Effector CD8-positive, alpha-beta T cell (primary cell): ENCODE measurements around the gene GPR161.
A peak's percentile ranks its signal among the peaks of the same experiment; 100 is the strongest.

Source experiments
- DNase-seq: peaks from one replicate; lab custom pipeline; 2025; lab: John Stamatoyannopoulos, UW

Gene GPR161

DNA sequence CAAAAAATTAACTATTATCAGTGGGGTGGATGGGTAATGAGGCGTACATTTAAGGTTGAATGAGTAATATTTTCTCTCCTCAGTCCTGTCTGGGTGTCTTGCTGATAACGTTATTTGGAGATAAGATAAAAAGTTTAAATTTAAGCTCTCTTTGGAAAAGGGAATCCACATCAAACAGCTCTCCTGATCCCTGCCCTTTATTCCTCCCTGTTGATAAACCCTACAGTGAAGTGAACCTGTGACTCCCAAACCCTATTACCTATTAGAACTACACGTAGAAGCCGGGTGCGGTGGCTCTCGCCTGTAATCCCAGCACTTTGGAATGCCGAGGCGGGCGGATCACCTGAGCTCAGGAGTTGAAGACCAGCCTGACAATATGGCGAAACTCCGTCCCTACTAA is 9.9 kb upstream of the GPR161 start:
- no peak for DNase-seq

GRCh38 chr1:168146160-168146539 is 9.4 kb upstream of the GPR161 start:
- DNase-seq = no peak

DNA sequence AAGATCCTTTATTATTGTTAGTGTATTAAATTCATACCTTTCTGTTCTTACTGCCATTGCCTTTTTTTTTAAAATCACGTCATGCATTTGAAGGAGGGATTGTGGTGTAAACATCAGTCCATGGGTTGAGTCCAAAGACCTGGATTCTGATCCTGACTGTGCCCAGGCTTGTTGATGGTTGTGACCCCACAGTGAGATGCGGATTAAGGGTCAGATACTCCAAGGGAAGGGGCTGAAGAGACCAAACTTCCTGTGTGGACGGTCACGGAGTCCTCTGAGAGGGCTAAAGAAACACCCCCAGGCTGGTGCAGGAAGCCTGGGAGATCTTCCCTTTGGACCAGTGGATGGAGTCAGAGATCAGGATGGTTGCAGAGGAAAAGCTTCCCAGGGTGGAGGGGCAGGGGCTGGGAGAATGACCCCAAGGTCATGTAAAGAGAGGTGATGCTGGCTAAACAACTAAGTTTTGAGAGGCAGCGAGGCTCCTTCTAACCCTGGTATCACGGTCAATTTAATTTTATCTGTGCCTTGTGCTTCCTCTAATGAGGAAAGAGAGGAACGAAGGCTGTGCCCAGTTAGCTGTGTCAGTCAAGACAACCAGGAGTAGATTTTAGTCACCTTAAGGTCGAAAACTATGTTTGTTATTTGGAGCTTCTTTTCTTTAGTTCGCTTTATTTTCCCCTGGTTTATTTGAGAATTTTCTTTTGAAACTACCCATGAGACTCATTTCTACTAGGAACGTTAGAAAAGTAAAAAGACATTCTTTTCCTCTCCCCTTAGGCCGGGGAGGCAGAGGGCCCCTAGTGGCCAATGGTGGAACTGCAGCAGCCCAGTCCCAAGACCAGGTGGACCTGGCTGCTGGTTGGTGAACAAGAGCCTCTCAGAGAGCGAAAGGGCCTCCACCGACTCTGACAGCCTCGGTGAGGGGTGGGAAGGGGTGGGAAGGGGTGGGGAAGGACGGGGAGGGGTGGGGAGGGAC is 8.7 kb upstream of the GPR161 start:
- peak; percentile 66 for DNase-seq

DNA sequence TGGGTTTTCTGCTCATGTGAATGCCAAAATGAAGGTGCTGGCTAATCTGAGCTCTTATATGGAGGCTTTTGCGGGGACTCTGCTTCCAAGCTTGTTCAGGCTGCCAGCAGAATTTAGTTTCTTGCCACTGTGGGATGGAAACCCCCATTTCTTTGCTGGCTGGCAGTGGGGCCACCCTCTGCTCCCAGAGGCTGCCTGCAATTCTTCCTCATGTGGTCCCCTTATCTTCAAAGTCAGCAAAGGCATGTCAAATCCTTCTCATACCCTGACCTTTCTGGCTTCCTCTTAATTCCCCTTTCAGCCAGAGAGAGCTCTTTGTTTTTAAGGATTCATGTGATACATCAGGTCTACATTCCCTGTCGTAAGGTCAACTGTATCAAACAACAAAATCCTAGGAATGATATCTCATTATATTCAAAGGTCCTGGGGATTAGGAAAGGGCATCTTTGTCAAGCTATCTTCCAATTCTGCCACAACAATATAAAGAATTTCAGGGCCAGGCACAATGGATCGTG is 5.2 kb upstream of the GPR161 start:
- DNase-seq = no peak

DNA sequence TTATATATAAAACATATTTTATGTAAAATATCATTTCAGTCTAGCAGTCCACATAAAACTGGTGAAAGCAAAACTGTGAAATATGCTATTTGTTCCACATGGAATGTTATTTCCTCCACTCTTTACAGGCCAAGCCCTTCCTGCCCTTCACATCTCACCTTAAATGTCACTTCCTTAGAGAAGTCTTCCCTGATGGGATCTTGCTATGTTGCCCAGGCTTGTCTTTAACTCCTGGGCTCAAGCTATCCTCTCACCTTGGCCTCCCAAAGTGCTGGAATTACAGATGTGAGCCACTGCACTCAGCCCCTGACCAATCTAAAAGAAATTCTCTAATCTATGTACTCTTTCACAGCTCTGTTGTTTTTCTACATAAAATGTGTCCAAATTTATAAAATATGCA is 2.3 kb upstream of the GPR161 start:
- no peak for DNase-seq

DNA sequence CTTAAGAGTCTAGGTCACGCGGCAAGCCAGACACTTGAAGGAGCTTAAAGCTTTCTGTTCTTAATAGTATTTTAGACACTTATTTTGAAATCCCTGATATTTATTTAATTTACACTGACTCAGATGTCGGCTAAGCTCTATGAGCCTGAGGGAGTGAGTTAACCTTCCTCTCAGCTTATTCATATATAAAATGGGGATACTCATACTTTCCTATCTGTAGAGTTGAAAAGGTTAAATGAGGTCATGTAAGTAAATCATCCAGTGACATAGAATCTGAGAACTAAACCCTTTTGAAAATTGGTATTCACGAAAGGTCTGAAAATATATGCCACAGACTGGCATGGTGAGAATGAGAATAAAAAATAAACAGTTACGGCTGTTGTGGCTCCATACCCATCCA is 1.4 kb upstream of the GPR161 start:
- no peak for DNase-seq

DNA sequence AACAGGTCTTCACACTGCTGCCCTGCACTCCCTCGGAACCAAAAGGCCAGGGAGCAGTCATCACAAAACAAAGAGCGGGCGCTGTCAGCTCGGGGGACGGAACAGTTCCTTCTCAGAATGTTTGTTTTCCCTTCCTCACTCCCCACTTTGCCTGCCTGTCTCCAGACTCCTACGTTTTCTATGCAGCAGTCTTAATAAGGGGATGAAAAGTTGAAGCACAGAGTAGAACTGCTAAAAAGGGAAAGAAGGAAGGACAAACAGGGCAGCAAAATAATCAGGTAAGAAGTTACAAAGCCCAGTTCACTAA is 738 bp upstream of the GPR161 start:
- DNase-seq = no peak

- DNase-seq = no peak
Measured at GRCh38 chr1:168135921-168136708, 615 bp downstream of the GPR161 start.

GRCh38 chr1:168135116-168135920 is 1.4 kb downstream of the GPR161 start:
- no peak for DNase-seq

DNA sequence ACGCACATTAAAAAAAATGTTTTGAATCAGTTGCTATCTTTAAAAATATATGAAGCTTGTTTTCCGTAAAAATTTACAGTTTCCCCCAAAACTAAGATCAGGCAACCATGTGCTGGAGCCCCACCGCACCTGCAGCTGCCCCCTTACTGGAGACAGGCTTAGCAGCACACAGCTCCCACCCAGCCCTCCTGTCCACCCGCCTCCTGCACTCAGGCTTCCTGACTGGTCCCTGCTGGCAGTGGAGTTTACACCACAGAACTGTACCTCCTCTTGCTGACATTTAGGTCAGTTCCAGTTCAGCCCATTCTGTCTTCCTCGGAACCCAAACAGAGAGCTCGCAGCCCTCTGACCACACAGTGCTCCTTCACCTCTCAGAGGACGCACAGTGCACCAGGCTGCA is 2.1 kb downstream of the GPR161 start:
- no peak for DNase-seq

DNA sequence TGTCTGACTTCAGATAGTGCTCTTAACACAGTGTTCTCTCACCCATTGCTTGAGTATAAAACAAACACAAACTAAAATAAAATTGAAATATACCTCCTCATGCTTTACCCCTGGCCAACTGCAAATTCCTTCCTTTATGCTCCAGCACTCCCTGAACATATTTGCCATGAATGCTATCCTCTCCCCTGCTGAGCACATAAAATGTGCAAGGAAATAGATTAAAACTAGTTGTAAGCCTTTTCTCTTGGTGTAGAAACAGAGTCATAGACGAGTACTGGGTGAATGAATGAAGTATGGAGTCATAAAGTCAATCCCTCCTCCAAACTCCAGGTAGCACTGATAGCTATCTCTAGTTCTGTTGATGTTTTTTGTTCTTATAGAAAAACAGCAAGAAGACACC is 2.6 kb downstream of the GPR161 start:
- DNase-seq = no peak

DNA sequence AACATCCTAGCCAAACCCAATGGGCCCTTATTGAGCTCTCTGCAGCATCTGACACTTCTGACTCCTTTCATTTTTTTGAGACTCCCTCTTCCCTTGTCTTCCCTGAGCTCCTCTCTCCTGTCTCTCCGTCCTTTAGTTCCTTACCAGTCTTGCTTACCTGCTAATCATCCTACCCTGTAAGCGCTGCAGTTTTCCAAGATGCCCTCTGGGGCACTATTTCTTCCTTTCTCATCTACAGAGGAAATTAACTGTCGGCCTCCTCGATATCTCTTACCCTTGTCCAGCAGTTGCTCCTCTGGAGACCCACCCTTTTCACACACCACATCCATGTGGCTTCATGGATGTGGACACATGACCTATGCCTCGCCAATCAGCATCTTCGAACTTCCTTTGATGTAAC is 6.8 kb downstream of the GPR161 start:
- no peak for DNase-seq

DNA sequence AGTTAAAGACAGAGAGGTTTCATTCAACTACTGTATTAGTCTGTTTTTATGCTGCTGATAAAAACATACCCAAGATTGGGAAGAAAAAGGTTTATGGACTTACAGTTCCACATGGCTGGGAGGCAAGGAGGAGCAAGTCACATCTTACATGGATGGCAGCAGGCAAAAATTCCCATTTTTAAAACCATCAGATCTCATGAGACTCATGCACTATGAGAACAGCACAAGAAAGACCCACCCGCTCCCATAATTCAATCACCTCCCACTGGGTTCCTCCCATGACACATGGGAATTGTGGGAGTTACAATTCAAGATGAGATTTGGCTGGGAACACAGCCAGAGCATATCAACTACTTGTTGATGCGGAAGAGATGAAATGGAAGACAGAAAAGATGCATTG is 9.2 kb downstream of the GPR161 start:
- DNase-seq = no peak

DNA sequence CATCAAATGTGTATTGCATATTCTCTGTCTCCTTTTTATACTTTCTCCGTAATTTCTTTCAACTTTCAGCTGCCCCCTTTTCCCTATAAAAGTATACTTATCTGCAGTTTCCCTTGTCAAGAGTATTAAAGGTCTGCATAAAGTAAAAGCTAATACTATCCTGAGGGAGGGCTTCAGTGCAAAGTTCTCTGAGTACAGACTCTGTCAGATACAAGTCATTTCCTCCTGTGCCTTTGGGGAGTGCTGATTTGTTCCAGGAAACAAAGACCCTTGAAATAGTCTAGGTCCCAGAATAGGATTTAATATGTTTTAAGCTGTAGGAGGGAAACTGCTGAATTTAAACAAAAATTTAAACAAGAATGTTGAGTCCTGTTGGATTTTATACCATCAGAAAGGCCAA is 11.7 kb downstream of the GPR161 start:
- no peak for DNase-seq

- DNase-seq = no peak
Measured at GRCh38 chr1:168121401-168122011, 15.2 kb downstream of the GPR161 start.

GRCh38 chr1:168119750-168120149 is 17.0 kb downstream of the GPR161 start:
- no peak for DNase-seq

DNA sequence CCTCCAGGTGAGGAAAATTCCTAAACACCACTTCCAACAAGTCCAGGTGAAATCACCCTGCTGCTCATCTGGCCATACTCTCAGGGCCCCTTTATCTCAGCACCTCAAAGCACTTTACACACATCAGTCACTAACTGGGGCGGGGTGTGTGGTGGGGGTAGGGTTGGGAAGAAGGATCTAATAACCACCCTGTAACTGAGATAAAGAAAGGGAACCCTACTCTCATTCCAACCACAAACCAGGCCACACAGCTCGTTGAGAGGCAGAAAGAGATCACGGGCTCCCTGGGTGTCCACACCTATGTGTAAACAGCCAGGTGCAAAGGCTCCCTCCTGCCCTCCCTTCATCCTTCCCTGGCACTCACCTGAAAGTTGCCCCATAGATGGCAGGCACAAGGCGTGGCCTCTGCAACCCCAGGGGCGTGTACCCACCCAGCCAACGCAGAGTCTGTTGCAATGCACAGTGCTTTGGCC is 20.4 kb downstream of the GPR161 start:
- DNase-seq = no peak

GRCh38 chr1:168114845-168115244 is 21.9 kb downstream of the GPR161 start:
- no peak for DNase-seq

DNA sequence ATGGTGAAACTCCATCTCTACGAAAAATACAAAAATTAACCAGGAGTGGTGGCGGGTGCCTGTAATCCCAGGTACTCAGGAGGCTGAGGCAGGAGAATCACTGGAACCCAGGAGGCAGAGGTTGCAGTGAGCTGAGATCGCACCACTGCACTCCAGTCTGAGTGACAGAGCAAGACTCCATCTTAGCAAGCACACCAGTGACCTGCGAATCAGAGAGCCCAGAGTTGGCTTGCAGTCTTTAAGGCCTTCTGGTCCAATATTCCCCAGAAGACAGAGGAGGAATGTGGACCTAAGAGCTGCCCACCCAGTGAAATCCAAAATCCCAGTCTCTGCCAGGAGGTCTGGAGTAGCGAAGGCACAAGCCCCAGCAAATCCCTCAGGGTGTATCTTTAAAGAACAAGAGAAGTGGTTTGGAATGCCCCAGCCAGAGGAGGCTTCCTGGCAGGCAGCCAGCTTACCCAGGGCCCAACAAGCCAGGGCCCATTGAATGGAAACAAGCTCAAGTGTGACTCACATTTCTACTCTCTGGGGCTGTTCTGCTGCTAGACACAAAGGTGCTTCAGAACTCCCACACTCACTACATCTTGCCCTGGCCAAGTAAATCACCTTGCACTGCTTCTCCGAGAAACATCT is 23.9 kb downstream of the GPR161 start:
- DNase-seq = no peak

DNA sequence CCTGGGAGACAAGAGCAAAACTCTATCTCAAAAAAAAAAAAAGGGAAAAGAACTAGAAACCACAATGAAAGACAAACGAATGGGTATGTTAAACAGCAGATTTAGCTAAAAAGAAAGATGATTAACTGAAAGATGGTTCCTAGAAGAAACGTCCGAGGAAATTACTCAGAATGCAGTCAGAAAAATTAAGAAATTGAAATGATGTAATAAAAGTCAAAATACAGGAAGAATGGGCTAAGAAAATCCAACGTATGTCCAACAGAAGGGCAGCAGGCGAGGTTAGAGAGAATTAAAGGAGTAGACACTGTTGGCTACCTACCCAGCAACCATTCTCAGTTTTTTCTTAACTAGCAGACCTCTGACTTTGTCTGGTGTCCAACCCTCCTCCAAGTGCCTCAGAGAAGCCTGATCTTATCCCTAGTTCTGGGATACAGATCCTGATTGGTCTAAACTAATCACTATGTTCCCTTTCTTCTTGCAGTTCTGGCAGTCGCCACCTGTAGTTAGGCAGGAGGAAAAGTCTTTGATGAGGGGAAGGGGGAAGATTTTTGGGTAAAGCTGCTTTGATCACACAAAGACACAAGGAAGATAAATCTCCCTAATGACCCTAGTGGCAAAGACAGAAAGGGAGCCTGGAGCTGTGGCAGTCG is 25.7 kb downstream of the GPR161 start:
- no peak for DNase-seq

- DNase-seq = no peak
Measured at GRCh38 chr1:168106274-168106673, 30.5 kb downstream of the GPR161 start.
